Adrenal gland (tissue), 5 donors: ENCODE measurements around the gene CAD.
A peak's percentile ranks its signal among the peaks of the same experiment; 100 is the strongest.

Experiments used
- CTCF ChIP-seq, 6 experiments: fragments of 450-650 bp in 4 of 6; fragments of 200-600 bp in 2 of 6; sonication (generic) in 1 of 6; IDR thresholded peaks; 1 replicate in 5 of 6; 2 replicates in 1 of 6; pipeline versions ENCODE4 v1.5.1 to v1.8.0; 2016 to 2021; ENCODE audit warnings: antibody characterized with exemption in 6 of 6, mild to moderate bottlenecking in 2 of 6, moderate library complexity in 1 of 6
- POLR2A ChIP-seq, 2 donors: fragments of 450-650 bp; IDR thresholded peaks; one replicate each; pipeline ENCODE4 v1.6.1; 2017; ENCODE audit warnings: antibody characterized with exemption in 2 of 2, mild to moderate bottlenecking in 2 of 2, moderate library complexity in 1 of 2
- donor health status: DM: no; HTN: no; CAD: no.

- no peak for TF ChIP-seq POLR2A (IDR thresholded peaks at IDR 0.05)
- peak; percentile 70 to 85 (median 80) for TF ChIP-seq CTCF (IDR thresholded peaks at IDR 0.05)
Observed at GRCh38 chr2:27249891-27250651, 32.9 kb downstream of the CAD start.
